ENCODE results near the gene PHC3.

GRCh38 chr3:170040418-170040817 lies 141.1 kb downstream of the PHC3 start:
- TF ChIP-seq CTCF (IDR thresholded peaks at IDR 0.05), result no peak
- no peak for TF ChIP-seq POLR2A (IDR thresholded peaks at IDR 0.05)
- no peak for TF ChIP-seq POLR2AphosphoS5 (IDR thresholded peaks at IDR 0.05)
